Measurements from ENCODE around the gene CCDC33.

Gene CCDC33

GRCh38 chr15:74211656-74212055 lies 24.5 kb upstream of the CCDC33 start:
- TF ChIP-seq TEAD4 (IDR thresholded peaks at IDR 0.05) (no peak), YY1 (IDR thresholded peaks at IDR 0.05; ENCODE audit: low read depth) (no peak), REST (IDR thresholded peaks at IDR 0.05; ENCODE audit: low read depth) (no peak), ZBTB7A (IDR thresholded peaks at IDR 0.05; ENCODE audit: low read depth) (no peak), EGR1 (IDR thresholded peaks at IDR 0.05) (no peak), CREB1 (IDR thresholded peaks at IDR 0.05; ENCODE audit: low read depth) (no peak)

GRCh38 chr15:74212494-74212893 lies 23.6 kb upstream of the CCDC33 start:
- TF ChIP-seq USF1 (IDR thresholded peaks at IDR 0.05) = no peak
- TF ChIP-seq ZBTB7A (IDR thresholded peaks at IDR 0.05; ENCODE audit: low read depth) = no peak
- no peak for TF ChIP-seq TAF1 (IDR thresholded peaks at IDR 0.05; ENCODE audit: low read depth)
- no peak for TF ChIP-seq TEAD4 (IDR thresholded peaks at IDR 0.05)
- TF ChIP-seq YY1 (IDR thresholded peaks at IDR 0.05; ENCODE audit: low read depth) = no peak
- no peak for TF ChIP-seq CREB1 (IDR thresholded peaks at IDR 0.05; ENCODE audit: low read depth)
- no peak for TF ChIP-seq EGR1 (IDR thresholded peaks at IDR 0.05)
- TF ChIP-seq MAX (IDR thresholded peaks at IDR 0.05) = no peak
- no peak for TF ChIP-seq NFIC (IDR thresholded peaks at IDR 0.05)
- no peak for TF ChIP-seq RAD21 (IDR thresholded peaks at IDR 0.05; ENCODE audit: low read depth)
- no peak for TF ChIP-seq EP300 (IDR thresholded peaks at IDR 0.05; ENCODE audit: borderline replicate concordance)
- TF ChIP-seq CEBPB (IDR thresholded peaks at IDR 0.05) = no peak
- no peak for TF ChIP-seq TCF12 (IDR thresholded peaks at IDR 0.05; ENCODE audit: low read depth)

- TF ChIP-seq YY1 (IDR thresholded peaks at IDR 0.05; ENCODE audit: low read depth) (no peak), USF1 (IDR thresholded peaks at IDR 0.05) (no peak), TAF1 (IDR thresholded peaks at IDR 0.05; ENCODE audit: low read depth) (no peak), RAD21 (IDR thresholded peaks at IDR 0.05; ENCODE audit: low read depth) (no peak), TEAD4 (IDR thresholded peaks at IDR 0.05) (no peak), CEBPB (IDR thresholded peaks at IDR 0.05) (no peak), CREB1 (IDR thresholded peaks at IDR 0.05; ENCODE audit: low read depth) (no peak), EP300 (IDR thresholded peaks at IDR 0.05; ENCODE audit: borderline replicate concordance) (no peak), MAX (IDR thresholded peaks at IDR 0.05) (no peak), FOXM1 (IDR thresholded peaks at IDR 0.05; ENCODE audit: borderline replicate concordance, low read depth) (no peak), NFIC (IDR thresholded peaks at IDR 0.05) (no peak), TCF12 (IDR thresholded peaks at IDR 0.05; ENCODE audit: low read depth) (no peak), REST (IDR thresholded peaks at IDR 0.05; ENCODE audit: low read depth) (no peak), EGR1 (IDR thresholded peaks at IDR 0.05) (no peak), ZBTB7A (IDR thresholded peaks at IDR 0.05; ENCODE audit: low read depth) (no peak)
Measured at GRCh38 chr15:74213858-74214284, 22.3 kb upstream of the CCDC33 start.

- TF ChIP-seq CEBPB (IDR thresholded peaks at IDR 0.05) = no peak
- TF ChIP-seq MAX (IDR thresholded peaks at IDR 0.05) = no peak
Measured at GRCh38 chr15:74214324-74215021, 21.7 kb upstream of the CCDC33 start.

- TF ChIP-seq YY1 (IDR thresholded peaks at IDR 0.05; ENCODE audit: low read depth) (no peak), TCF12 (IDR thresholded peaks at IDR 0.05; ENCODE audit: low read depth) (no peak), REST (IDR thresholded peaks at IDR 0.05; ENCODE audit: low read depth) (no peak), EP300 (IDR thresholded peaks at IDR 0.05; ENCODE audit: borderline replicate concordance) (no peak), TAF1 (IDR thresholded peaks at IDR 0.05; ENCODE audit: low read depth) (no peak), RAD21 (IDR thresholded peaks at IDR 0.05; ENCODE audit: low read depth) (no peak), NFIC (IDR thresholded peaks at IDR 0.05) (no peak), TEAD4 (IDR thresholded peaks at IDR 0.05) (no peak), USF1 (IDR thresholded peaks at IDR 0.05) (no peak), MAX (IDR thresholded peaks at IDR 0.05) (no peak), CEBPB (IDR thresholded peaks at IDR 0.05) (no peak), CREB1 (IDR thresholded peaks at IDR 0.05; ENCODE audit: low read depth) (no peak), EGR1 (IDR thresholded peaks at IDR 0.05) (no peak), ZBTB7A (IDR thresholded peaks at IDR 0.05; ENCODE audit: low read depth) (no peak), FOXM1 (IDR thresholded peaks at IDR 0.05; ENCODE audit: borderline replicate concordance, low read depth) (no peak)
Measured at GRCh38 chr15:74215958-74216357, 20.2 kb upstream of the CCDC33 start.
